ENCODE results near the gene IQCH. TPM values are rescaled to one million over a fixed set of nuclear protein-coding genes. Genes with fewer than 3 reads are reported as not detected.
A peak's percentile ranks its signal among the peaks of the same experiment; 100 is the strongest.

The IQCH gene
- total and polyA plus RNA-seq, 9 of the 15 experiments (the other 6 are each of a cell fraction or from before 2014, with no cell fraction given): 1.8 to 3.9 (median 2.7) TPM

DNA sequence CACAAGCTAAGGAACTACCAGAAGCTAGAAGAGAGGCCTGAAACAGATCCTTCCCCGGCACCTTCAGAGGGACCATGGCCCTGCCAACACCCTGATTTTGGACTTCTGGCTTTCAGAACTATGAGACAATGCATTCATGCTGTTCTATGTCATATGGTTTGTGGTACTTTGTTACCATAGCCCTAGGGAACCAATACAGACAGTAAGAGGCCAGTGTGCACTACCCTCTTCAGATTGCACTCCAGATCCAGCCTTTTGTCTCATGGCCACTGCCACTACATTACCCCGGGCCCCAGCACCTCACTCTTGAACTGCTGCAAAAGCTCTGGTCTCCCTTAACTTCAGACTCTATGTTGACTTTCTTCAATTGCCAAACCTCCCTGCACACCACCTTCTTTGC lies 24.1 kb upstream of the IQCH start:
- ATAC-seq (no peak), DNase-seq (ENCODE audit: extremely low read depth in 1 of 4, low spot score in 3 of 4) (no peak), FAIRE-seq (no peak)
- Histone ChIP-seq H3K4me3 (no peak overlapping the region), H3K27me3 (ENCODE audit: control insufficient read depth in 2 of 2, insufficient read depth in 2 of 2, low read length in 2 of 2) (no peaks in the 10 kb centered on the region), H3K79me2 (ENCODE audit: control insufficient read depth, insufficient read depth, low read length) (no peaks in the 10 kb centered on the region), H4K20me1 (replicated peaks; ENCODE audit: control insufficient read depth, insufficient read depth, low read length) (no peaks in the 10 kb centered on the region), H3K9me3 (replicated peaks; ENCODE audit: control insufficient read depth, insufficient read depth, low read depth, low read length) (no peaks in the 10 kb centered on the region), H3K4me1 (replicated peaks in 1 of 2; ENCODE audit: control insufficient read depth in 2 of 2, insufficient read depth in 2 of 2, low read length in 2 of 2) (no peaks in the 10 kb centered on the region), H3K36me3 (ENCODE audit: control insufficient read depth, insufficient read depth, low read length) (peaks cover 75% of the 10 kb centered on the region), H3K4me2 (ENCODE audit: insufficient read depth, low read length) (no peak overlapping the region), H3K9ac (ENCODE audit: insufficient read depth in 1 of 2, low read depth in 2 of 2, low read length in 2 of 2) (no peak overlapping the region), H3K27ac (ENCODE audit: extremely low read depth, low read depth, low read length) (no peak overlapping the region), H3K9me1 (ENCODE audit: control insufficient read depth, insufficient read depth, low read length) (no peaks in the 10 kb centered on the region), H2AFZ (ENCODE audit: low read depth, low read length) (no peak overlapping the region)
- ChIA-PET CTCF (ENCODE audit: low intra/inter-chr PET ratio) (no interaction called here), POLR2A (no interaction called here)
- 96% methylated on average over 2 of the region's 2 CpGs for WGBS (ENCODE audit: insufficient coverage, low coverage, missing lambda C conversion rate)
- TF ChIP-seq POLR3G (IDR thresholded peaks at IDR 0.05; ENCODE audit: extremely low read depth, insufficient read length, insufficient replicate concordance) (no peak), MBD2 (IDR thresholded peaks at IDR 0.05; ENCODE audit: borderline replicate concordance, low read depth) (no peak)
- no TSS peak for BruUV-seq (replicated peaks)
- intact Hi-C loops (cut with micrococcal nuclease) (no loop called here), in situ Hi-C loops (cut with MboI) (no loop called here)

DNA sequence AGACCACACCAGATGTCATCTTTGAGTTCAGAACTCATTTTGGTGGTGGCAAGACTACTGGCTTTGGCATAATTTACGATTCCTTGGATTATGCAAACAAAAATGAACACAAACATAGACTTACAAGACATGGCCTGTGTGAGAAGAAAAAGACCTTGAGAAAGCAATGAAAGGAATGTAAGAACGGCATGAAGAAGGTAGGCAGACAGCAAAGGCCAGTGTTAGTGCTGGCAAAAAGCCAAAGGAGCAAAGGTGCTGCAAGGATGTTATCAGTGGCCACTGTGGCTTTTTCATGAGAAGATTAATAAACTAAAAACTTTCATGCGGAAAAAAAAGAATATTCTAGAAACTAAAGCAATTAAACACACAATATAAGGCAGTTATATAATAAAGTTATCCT lies 22.0 kb upstream of the IQCH start:
- 84% methylated on average over 3 of the region's 3 CpGs for WGBS (ENCODE audit: insufficient coverage, low coverage, missing lambda C conversion rate)

More for the DNA sequence above, 22.0 kb upstream of the IQCH start:
- no peak for TF ChIP-seq ATF7 (IDR thresholded peaks at IDR 0.05)
- peak; percentile 82 for TF ChIP-seq NFIC (IDR thresholded peaks at IDR 0.05)
- FAIRE-seq (no peak), DNase-seq (ENCODE audit: extremely low read depth in 1 of 4, low spot score in 3 of 4) (no peak), ATAC-seq (no peak)
- H3K9me1 ChIP-seq (ENCODE audit: control insufficient read depth, insufficient read depth, low read length): no peaks in the 10 kb centered on the region
- no TSS peak for BruUV-seq (replicated peaks)
- no peak overlapping the region for H2AFZ ChIP-seq (ENCODE audit: low read depth, low read length)
- H3K79me2 ChIP-seq (ENCODE audit: control insufficient read depth, insufficient read depth, low read length): peaks cover 14% of the 10 kb centered on the region; the same call in 2 of the 3 replicates
- in situ Hi-C loops (cut with MboI): no loop called here
- POLR2A ChIA-PET: no interaction called here
- peaks cover 81% of the 10 kb centered on the region for H3K36me3 ChIP-seq (ENCODE audit: control insufficient read depth, insufficient read depth, low read length)
- H3K4me1 ChIP-seq (replicated peaks in 1 of 2; ENCODE audit: control insufficient read depth in 2 of 2, insufficient read depth in 2 of 2, low read length in 2 of 2): no peaks in the 10 kb centered on the region
- no peak overlapping the region for H3K4me2 ChIP-seq (ENCODE audit: insufficient read depth, low read length)
- CTCF ChIA-PET (ENCODE audit: low intra/inter-chr PET ratio): no interaction called here
- intact Hi-C loops (cut with micrococcal nuclease): no loop called here
- H3K9me3 ChIP-seq (replicated peaks; ENCODE audit: control insufficient read depth, insufficient read depth, low read depth, low read length): no peaks in the 10 kb centered on the region
- no peak overlapping the region for H3K27ac ChIP-seq (ENCODE audit: extremely low read depth, low read depth, low read length)
- H4K20me1 ChIP-seq (replicated peaks; ENCODE audit: control insufficient read depth, insufficient read depth, low read length): no peaks in the 10 kb centered on the region
- H3K27me3 ChIP-seq (ENCODE audit: control insufficient read depth in 2 of 2, insufficient read depth in 2 of 2, low read length in 2 of 2): no peaks in the 10 kb centered on the region
- no peak overlapping the region for H3K4me3 ChIP-seq
- no peak overlapping the region for H3K9ac ChIP-seq (ENCODE audit: insufficient read depth in 1 of 2, low read depth in 2 of 2, low read length in 2 of 2)

All from K562 (cell line).